ENCODE measurements around the gene ATP6V0A1.

DNA sequence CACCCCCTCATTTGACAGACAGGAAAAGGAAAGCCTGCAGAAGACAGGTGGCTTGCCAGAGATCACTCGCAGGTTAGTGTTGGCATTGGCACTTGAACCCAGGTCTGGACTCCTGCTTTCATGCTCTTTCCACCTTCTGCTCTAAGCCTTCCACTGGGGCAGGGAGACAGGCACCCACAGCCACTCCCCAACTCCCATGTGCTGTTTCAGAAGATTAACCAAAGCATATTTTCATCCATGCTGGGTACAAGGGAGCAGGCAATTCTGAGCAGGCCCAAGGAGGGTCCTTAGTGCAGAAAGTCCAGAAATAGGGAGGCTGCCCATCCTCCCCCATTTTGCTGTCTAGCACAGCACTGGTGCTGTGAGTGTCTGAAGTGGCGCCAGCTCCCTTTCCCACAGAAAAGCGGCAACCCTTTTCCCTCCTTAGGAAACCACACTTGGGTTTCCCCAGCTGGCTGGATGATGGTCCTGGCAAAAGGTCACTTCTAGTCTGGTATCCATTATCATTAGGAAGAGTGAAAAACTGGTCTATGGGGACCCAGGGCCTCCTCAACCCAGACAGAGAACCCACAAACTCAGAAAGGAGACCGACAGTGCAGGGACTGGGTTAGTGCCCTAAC, 33.6 kb upstream of the ATP6V0A1 start:
- TF ChIP-seq POLR2AphosphoS5 (IDR thresholded peaks at IDR 0.05) (no peak), POLR2A (IDR thresholded peaks at IDR 0.05) (no peak)
- TF ChIP-seq, protein P1, sequence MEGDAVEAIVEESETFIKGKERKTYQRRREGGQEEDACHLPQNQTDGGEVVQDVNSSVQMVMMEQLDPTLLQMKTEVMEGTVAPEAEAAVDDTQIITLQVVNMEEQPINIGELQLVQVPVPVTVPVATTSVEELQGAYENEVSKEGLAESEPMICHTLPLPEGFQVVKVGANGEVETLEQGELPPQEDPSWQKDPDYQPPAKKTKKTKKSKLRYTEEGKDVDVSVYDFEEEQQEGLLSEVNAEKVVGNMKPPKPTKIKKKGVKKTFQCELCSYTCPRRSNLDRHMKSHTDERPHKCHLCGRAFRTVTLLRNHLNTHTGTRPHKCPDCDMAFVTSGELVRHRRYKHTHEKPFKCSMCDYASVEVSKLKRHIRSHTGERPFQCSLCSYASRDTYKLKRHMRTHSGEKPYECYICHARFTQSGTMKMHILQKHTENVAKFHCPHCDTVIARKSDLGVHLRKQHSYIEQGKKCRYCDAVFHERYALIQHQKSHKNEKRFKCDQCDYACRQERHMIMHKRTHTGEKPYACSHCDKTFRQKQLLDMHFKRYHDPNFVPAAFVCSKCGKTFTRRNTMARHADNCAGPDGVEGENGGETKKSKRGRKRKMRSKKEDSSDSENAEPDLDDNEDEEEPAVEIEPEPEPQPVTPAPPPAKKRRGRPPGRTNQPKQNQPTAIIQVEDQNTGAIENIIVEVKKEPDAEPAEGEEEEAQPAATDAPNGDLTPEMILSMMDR (IDR thresholded peaks at IDR 0.05): no peak
